Karpas-422 (cell line): ENCODE results near the gene RNF157. TPM values are rescaled to one million over a fixed set of nuclear protein-coding genes. Genes with fewer than 3 reads are reported as not detected.

Source experiments
- DNase-seq: peaks from one replicate; pipeline ENCODE4 v3.0.0-alpha.2; 2015
- H2AFZ ChIP-seq: fragments of 200-600 bp; sonication (generic); 2 replicates; pipeline ENCODE4 v1.6.1; 2014; ENCODE audit warnings: antibody characterized with exemption, low read length, mixed read lengths
- H3K27ac ChIP-seq: fragments of 200-600 bp; sonication (generic); 2 replicates; pipeline ENCODE4 v1.5.1; 2014; ENCODE audit warnings: mild to moderate bottlenecking, low read length, moderate library complexity
- H3K27me3 ChIP-seq: fragments of 200-600 bp; sonication (generic); 2 replicates; pipeline ENCODE4 v1.6.1; 2014; ENCODE audit warnings: low read length, mixed read lengths
- H3K36me3 ChIP-seq: fragments of 200-600 bp; sonication (generic); 2 replicates; pipeline ENCODE4 v1.6.1; 2014; ENCODE audit warnings: low read length, mixed read lengths; ENCODE audit not compliant: insufficient read depth
- H3K4me1 ChIP-seq: fragments of 200-600 bp; sonication (generic); 2 replicates; pipeline ENCODE4 v1.6.1; 2014; ENCODE audit warnings: mild to moderate bottlenecking, low read length, mixed read lengths
- H3K4me2 ChIP-seq: fragments of 200-600 bp; sonication (generic); 2 replicates; pipeline ENCODE4 v1.6.1; 2014; ENCODE audit warnings: low read length, low read depth, mild to moderate bottlenecking; ENCODE audit not compliant: poor library complexity, severe bottlenecking
- H3K4me3 ChIP-seq: fragments of 200-600 bp; sonication (generic); 2 replicates; pipeline ENCODE4 v1.5.1; 2014; ENCODE audit warnings: mild to moderate bottlenecking, antibody characterized with exemption, low read length, mixed read lengths
- H3K79me2 ChIP-seq: fragments of 200-600 bp; sonication (generic); 2 replicates; pipeline ENCODE4 v1.6.1; 2014; ENCODE audit warnings: mild to moderate bottlenecking, low read length, mixed read lengths
- H3K9ac ChIP-seq: fragments of 200-600 bp; sonication (generic); 2 replicates; pipeline ENCODE4 v1.6.0; 2014; ENCODE audit warnings: low read length
- H3K9me2 ChIP-seq: fragments of 200-600 bp; sonication (generic), shearing (Covaris generic); replicated peaks from 2 replicates; pipeline ENCODE4 v1.6.0; 2014; ENCODE audit warnings: mild to moderate bottlenecking, low read length, moderate library complexity; ENCODE audit not compliant: insufficient read depth
- H3K9me3 ChIP-seq: fragments of 300-700, 200-600 bp; sonication (generic); 2 replicates; pipeline ENCODE4 v1.6.1; 2014; ENCODE audit warnings: low read length, mixed read lengths
- H4K20me1 ChIP-seq: fragments of 200-600 bp; sonication (generic); 2 replicates; pipeline ENCODE4 v1.6.1; 2014; ENCODE audit warnings: mild to moderate bottlenecking, antibody characterized with exemption, low read length, low read depth; ENCODE audit not compliant: insufficient read depth
- total RNA-seq: library from RNA; depleted of rRNA; stranded (reverse); fragments of >200 nt; shearing (Covaris generic); gene quantifications from 2 replicates; pipeline ENCODE4 v1.2.3, GENCODE V29; 2014; ENCODE audit warnings: low replicate concordance

RNF157 gene
- total RNA-seq, 1 experiment from 2014 or later, result not detected

DNA sequence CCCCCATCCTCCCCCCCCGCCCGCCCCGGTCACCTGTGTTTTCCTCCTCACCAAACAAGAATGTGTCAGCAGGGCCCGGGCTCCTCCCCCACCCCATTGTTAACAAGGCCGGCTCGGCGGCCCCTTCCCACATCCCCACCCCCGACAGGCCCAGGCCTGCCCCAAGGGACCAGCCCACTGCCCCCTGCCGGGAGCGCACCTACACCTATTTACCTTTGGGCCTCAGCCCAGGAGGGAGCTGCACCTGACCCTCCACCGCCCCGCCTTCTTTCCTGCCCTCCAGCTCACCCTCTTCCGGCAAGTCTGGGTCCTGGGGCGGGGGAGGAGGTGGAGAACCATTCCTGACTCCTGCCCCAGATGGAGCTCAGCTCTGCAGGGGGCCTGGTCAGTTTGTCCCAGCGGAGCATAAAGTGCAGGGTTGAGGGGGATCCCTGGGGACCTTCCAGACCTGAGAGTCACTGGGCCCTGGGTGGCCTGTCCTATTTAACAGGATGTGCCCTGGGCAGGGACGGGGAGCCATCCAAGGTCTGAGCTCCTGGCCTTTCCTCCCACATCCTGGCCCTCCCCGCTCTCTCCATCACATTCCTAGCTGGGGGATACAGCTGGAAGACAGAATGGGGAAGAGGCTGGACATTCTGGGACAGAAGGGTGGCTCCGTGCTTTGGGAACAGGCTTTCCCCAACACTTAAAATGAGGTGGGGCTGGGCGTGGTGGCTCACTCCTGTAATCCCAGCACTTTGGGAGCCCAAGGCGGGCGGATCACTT, 107.5 kb downstream of the RNF157 start:
- Histone ChIP-seq H2AFZ (no peak overlapping the region), H3K4me2 (no peak overlapping the region)

DNA sequence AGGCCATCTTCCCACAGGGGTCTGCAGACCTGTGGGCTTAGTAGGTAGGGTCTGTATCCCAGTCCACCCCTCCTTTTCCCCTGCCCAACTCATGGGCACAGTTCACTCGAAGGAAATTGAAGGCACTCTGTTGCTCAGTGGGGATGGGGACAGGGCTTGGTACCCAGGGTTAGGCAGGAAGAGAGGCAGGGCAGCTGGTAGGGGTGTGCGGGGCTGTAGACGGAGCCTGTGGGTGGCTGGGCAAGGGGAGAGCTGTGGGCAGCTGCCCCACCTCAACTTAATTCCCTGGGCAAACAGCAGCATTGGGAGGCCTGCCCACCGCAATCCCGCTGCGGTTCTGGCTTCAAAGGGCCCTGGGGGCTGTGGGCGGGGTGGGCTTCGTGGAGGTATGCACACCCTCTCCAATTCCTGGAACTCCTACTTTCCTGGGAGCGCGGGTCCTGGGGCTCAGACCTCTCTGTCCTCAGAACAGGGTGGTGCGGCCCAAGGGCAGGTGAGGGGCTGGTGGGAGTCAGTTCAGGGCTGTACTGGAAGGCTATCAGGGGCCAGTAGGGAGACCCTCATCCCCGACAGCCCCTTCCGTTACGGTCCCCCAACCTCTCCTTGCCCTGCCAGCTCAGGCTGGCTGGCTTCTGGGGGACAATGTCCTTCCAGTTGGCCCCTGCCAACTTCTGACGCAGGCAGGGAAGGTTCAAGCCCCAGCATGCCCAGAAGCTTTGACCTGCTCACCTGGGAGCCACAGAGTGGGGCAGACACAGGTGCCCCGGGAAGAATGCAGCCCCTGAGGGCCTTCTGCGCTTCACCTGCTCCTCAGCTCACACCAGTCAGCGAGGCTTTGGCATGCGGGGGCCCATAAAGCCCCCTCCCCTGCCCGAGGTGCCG, 108.4 kb downstream of the RNF157 start:
- no peaks in the 10 kb centered on the region for H4K20me1 ChIP-seq
- no peaks in the 10 kb centered on the region for H3K36me3 ChIP-seq
- H3K79me2 ChIP-seq, result no peaks in the 10 kb centered on the region
- DNase-seq, result no peak
- no peak overlapping the region for H3K4me2 ChIP-seq
- H3K4me3 ChIP-seq, result no peak overlapping the region
- no peaks in the 10 kb centered on the region for H3K9me3 ChIP-seq
- no peaks in the 10 kb centered on the region for H3K27me3 ChIP-seq
- peaks cover 6% of the 10 kb centered on the region for H3K4me1 ChIP-seq
- H3K9me2 ChIP-seq, result no peaks in the 10 kb centered on the region
- no peak overlapping the region for H3K27ac ChIP-seq
- H2AFZ ChIP-seq, result no peak overlapping the region
- H3K9ac ChIP-seq, result no peak overlapping the region

More for the DNA sequence above, 107.5 kb downstream of the RNF157 start:
- no peaks in the 10 kb centered on the region for H3K9me2 ChIP-seq
- H3K9me3 ChIP-seq, result no peaks in the 10 kb centered on the region
- no peaks in the 10 kb centered on the region for H3K79me2 ChIP-seq
- H4K20me1 ChIP-seq, result no peaks in the 10 kb centered on the region
- no peaks in the 10 kb centered on the region for H3K27me3 ChIP-seq
- H3K36me3 ChIP-seq, result no peaks in the 10 kb centered on the region
- H3K4me1 ChIP-seq, result peaks cover 6% of the 10 kb centered on the region
- no peak overlapping the region for H3K27ac ChIP-seq
- DNase-seq, result no peak
- H3K9ac ChIP-seq, result no peak overlapping the region
- H3K4me3 ChIP-seq, result no peak overlapping the region

DNA sequence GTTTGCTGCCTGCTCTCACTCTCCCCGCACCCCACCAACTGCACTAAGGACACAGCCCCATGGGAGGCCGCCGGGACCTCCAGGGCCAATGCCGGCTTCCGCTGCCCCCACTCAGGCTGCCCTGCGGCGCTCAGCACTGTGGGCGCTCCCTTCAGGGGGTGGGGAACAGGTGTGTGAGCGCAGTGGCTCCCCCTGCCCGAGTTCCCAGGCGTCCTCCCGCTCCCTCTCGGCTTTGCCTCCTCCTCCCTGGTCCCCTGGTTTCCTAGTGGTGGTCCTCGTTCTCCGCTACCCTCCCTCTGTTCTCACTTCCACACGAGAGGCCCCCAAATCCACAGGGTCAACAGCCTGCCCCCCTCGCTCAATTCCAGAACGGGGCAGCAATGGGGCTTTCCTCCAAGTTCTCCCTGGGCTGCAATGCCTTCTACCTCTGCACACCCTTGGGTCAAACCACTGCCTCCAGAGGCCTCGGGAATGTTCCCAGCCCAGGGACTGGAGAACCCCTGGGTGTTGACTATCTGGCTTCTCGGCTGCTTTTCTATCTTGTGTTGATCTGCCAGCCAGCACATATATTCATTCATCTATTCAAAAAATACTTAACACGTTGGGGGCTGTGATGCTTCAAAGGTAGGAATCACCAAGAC, 109.1 kb downstream of the RNF157 start:
- DNase-seq, result no peak
- no peaks in the 10 kb centered on the region for H3K27me3 ChIP-seq
- no peak overlapping the region for H3K27ac ChIP-seq
- H3K36me3 ChIP-seq, result no peaks in the 10 kb centered on the region
- H3K9ac ChIP-seq, result no peak overlapping the region
- H3K9me3 ChIP-seq, result no peaks in the 10 kb centered on the region
- peaks cover 6% of the 10 kb centered on the region for H3K4me1 ChIP-seq
- H4K20me1 ChIP-seq, result no peaks in the 10 kb centered on the region
- H3K4me2 ChIP-seq, result no peak overlapping the region
- H3K9me2 ChIP-seq, result no peaks in the 10 kb centered on the region
- H3K4me3 ChIP-seq, result no peak overlapping the region
- H3K79me2 ChIP-seq, result no peaks in the 10 kb centered on the region
- H2AFZ ChIP-seq, result no peak overlapping the region

DNA sequence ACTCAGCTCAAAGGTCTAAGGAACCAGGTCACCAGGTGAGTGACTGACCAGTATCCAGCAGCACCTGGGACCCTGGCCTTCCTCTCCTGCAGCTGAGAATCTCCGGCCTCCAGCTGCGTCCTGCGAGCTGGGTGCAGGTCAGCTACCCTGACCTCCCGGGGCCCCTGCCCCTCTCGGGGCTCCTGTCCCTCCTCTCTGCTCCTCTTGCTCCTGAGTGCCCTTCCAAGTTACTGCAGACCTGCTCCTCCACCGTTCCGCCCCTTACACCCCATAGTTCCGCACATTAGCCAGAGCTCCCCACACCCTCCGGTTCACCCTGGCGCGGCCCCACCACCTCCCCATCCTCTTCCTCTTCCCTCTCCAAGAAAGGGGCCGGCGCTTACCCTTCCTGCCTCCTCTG, 109.8 kb downstream of the RNF157 start:
- Histone ChIP-seq H2AFZ (no peak overlapping the region), H3K4me3 (no peak overlapping the region), H3K9ac (no peak overlapping the region), H3K9me3 (no peaks in the 10 kb centered on the region), H3K4me2 (no peak overlapping the region), H3K4me1 (peaks cover 4% of the 10 kb centered on the region), H3K79me2 (no peaks in the 10 kb centered on the region), H3K36me3 (no peaks in the 10 kb centered on the region), H4K20me1 (no peaks in the 10 kb centered on the region), H3K27ac (no peak overlapping the region), H3K27me3 (no peaks in the 10 kb centered on the region), H3K9me2 (no peaks in the 10 kb centered on the region)
- DNase-seq, result no peak

DNA sequence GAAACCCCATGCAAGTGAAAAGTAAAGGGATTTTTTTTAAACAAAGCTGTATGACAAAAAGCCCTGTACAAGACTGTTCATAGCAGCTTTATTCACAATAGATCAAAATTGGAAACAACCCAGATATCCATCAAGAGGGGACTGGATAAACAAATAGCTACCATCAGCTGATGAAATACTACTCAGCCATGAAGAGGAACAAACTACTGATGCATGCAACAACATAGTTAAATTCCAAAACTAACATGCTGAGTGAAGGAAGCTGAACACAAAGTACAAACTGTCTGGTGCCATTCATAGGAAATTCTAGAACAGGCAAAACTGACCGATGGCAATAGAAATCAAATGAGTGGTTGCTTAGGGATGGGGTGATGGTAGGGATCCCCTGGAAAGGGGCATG, 114.4 kb downstream of the RNF157 start:
- Histone ChIP-seq H3K27me3 (no peaks in the 10 kb centered on the region), H3K27ac (no peak overlapping the region), H3K36me3 (no peaks in the 10 kb centered on the region), H3K4me3 (no peak overlapping the region), H3K9me2 (no peaks in the 10 kb centered on the region), H2AFZ (no peak overlapping the region), H3K4me1 (peaks cover 12% of the 10 kb centered on the region), H4K20me1 (no peaks in the 10 kb centered on the region), H3K9me3 (no peaks in the 10 kb centered on the region), H3K9ac (no peak overlapping the region), H3K79me2 (no peaks in the 10 kb centered on the region), H3K4me2 (no peak overlapping the region)
- no peak for DNase-seq

DNA sequence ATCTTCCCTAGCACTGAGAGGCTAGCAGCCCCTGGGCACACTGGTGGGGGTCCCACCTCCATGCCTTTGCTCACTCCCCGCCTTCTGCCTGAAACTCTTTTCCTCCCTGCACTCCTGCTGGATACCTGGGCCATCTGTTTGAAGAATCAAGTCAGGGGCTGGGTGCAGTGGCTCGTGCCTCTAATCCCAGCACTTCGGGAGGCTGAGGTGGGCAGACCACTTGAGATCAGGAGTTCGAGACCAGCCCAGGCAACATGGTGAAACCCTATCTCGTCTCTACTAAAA, 115.0 kb downstream of the RNF157 start:
- Histone ChIP-seq H3K27ac (no peak overlapping the region), H3K36me3 (no peaks in the 10 kb centered on the region), H3K4me1 (peaks cover 12% of the 10 kb centered on the region), H3K79me2 (no peaks in the 10 kb centered on the region), H4K20me1 (no peaks in the 10 kb centered on the region), H3K9me2 (no peaks in the 10 kb centered on the region), H2AFZ (no peak overlapping the region), H3K4me2 (no peak overlapping the region), H3K9me3 (no peaks in the 10 kb centered on the region), H3K27me3 (no peaks in the 10 kb centered on the region), H3K9ac (no peak overlapping the region), H3K4me3 (no peak overlapping the region)
- no peak for DNase-seq

DNA sequence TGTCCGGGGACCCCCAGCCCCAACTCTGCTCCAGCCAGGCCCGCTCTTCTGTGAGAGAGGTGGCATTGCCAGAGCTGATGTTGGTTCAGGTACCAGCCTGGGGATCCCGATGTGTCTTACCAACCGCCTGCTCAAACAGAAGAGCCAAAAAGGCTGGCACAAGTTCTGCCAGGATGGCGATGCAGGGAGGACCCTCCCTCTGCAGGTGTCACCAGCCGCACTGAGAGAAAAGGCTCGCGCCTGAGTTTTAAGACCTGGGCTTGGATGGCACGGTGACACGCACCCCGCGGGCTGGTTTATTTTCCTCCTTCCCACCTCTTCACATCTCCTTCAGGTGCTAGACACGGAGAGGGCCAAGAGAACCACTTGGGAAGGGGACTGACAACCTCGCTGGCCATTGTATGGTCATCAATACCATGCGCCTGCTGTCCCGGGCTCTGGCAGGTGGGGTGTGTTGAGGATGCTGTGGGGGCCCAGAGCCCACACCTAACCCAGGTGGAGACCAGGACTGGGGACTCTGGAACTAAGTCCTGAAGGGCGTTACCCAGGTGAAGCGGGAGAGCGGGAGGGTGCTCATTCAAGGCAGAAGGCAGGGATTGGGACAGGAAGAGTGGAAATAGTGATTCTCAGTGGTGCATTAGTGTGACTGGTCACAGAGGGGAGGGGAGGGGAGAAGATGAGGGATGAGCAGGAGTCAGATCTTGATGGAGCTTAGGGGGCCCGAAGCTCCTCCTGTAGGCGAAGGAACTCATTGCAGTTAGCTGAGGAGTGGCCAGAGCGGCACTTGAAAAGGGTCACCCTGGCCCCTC, 115.5 kb downstream of the RNF157 start:
- no peaks in the 10 kb centered on the region for H3K9me3 ChIP-seq
- H3K4me1 ChIP-seq, result peaks cover 12% of the 10 kb centered on the region
- no peaks in the 10 kb centered on the region for H3K36me3 ChIP-seq
- DNase-seq, result peak; percentile 72
- no peak overlapping the region for H3K9ac ChIP-seq
- no peak overlapping the region for H2AFZ ChIP-seq
- H3K9me2 ChIP-seq, result no peaks in the 10 kb centered on the region
- H3K4me2 ChIP-seq, result no peak overlapping the region
- H3K27me3 ChIP-seq, result no peaks in the 10 kb centered on the region
- no peaks in the 10 kb centered on the region for H3K79me2 ChIP-seq
- H3K4me3 ChIP-seq, result no peak overlapping the region
- no peak overlapping the region for H3K27ac ChIP-seq
- H4K20me1 ChIP-seq, result no peaks in the 10 kb centered on the region
